IPS DF 6.9 (cell line): ENCODE measurements around the gene STAMBPL1.
A peak's percentile ranks its signal among the peaks of the same experiment; 100 is the strongest.
"Not testable (repeated sequence)": the region's sequence is repeated elsewhere in the genome, so short reads cannot be mapped to it uniquely, and the experiment has no call there.

Source experiments
- DNase-seq: peaks from one replicate; pipeline ENCODE4 v3.0.0-alpha.2; 2013; ENCODE audit warnings: low read depth, low spot score
- H3K27ac ChIP-seq: one replicate; pipeline ENCODE4 v1.5.1; 2013; ENCODE audit warnings: low read length, control low read depth
- H3K27me3 ChIP-seq: 2 replicates; pipeline ENCODE4 v1.6.1; 2013; ENCODE audit warnings: mild to moderate bottlenecking, low read length; ENCODE audit not compliant: control insufficient read depth, insufficient read depth
- H3K36me3 ChIP-seq: 2 replicates; pipeline ENCODE4 v1.6.1; 2013; ENCODE audit warnings: low read length; ENCODE audit not compliant: control insufficient read depth, insufficient read depth
- H3K4me1 ChIP-seq: 2 replicates; pipeline ENCODE4 v1.6.1; 2013; ENCODE audit warnings: low read length; ENCODE audit not compliant: control insufficient read depth, insufficient read depth
- H3K4me3 ChIP-seq: 2 replicates; pipeline ENCODE4 v1.5.1; 2013; ENCODE audit warnings: mild to moderate bottlenecking, low read length
- H3K9me3 ChIP-seq: 2 replicates; pipeline ENCODE4 v1.6.1; 2013; ENCODE audit warnings: low read length, inconsistent platforms; ENCODE audit not compliant: control insufficient read depth, insufficient read depth
- WGBS: extraction: QIAGEN DNeasy Blood & Tissue Kit; methylation state at CpG from one replicate; pipeline ENCODE4 v1.1.7; 2013; ENCODE audit warnings: mixed read lengths, missing lambda C conversion rate; ENCODE audit not compliant: insufficient read length, insufficient coverage; 5-methylcytosine and 5-hydroxymethylcytosine counted together

Gene STAMBPL1

DNA sequence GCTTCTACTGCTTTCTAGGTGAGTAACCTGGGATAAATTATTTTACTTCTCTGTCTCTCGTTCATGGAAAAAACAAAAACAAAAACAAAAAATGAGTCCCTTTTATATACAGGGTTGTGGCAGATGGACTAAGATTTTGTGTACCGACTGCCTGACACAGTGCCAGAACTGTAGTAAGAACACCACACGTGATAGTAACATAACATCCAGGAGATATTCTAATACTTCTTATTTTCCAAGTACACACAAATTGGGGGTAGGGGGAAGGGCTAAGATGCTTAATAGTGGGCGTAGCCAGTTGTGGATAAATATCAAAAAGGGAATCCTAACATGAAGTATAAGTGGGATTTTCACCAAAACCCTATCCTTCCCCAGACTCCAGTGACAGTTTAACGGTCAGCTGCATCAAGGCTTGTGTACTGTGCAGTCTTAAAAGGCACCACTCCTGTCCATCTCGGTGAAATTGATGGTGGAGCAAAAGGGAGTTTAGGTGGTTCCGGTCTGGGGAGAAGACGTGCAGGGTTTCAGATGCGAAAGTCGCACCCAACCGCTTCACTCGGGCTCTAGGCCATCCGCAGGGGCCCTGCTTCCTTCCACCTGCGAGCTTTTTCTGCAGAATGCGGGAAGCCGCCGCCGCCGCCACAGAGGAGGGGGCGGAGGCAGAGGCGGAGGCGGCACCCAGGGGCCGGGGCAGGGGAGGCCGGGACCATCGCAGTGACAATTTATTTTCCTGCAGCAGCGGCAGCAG is at the start of gene STAMBPL1:
TSS of gene STAMBPL1 (plus strand) at position 712 of the 748 bp plus-strand sequence. CDS start 21,464 bp downstream, outside the sequence.
- no CpG with 5 or more reads among the region's 26 CpGs for WGBS
- Histone ChIP-seq H3K4me1 (no peaks in the 10 kb centered on the region), H3K9me3 (no peaks in the 10 kb centered on the region), H3K4me3 (peak within 1 kb of the TSS; percentile 96), H3K36me3 (no peaks in the 10 kb centered on the region; the same call in 1 of the 2 replicates), H3K27ac (no peak within 1 kb of the TSS), H3K27me3 (no peaks in the 10 kb centered on the region)
- DNase-seq, result no peak

DNA sequence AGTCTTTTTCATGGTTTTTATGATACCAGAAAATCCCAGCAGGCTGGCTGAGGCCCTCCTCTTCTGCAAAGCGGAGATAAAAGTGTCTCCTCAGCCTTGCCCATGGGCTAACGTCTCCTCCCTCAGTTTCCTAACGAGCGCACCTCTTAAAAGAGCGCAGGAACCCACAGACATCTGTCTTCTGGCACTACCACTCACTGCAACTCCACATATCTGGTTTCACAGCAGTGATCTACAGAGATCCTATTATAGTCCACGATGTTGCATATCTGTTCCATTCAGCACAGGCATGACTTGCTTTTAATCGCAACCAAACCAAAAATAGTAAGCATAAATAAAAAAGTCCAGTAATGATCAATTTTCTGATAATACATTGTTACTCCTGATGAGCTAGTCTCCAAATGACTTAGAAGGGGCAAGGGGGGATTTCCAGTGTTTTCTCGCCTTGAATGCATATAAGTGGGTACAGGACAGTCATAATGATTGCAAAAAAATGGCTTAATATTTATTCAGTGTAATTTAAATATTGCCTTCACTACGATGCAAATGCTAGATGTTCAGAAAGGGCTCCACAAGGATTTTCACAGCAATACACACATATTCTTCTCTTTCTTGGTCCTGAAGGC is 49.3 kb upstream of the STAMBPL1 start:
- no peak for DNase-seq
- no CpG with 5 or more reads among the region's 9 CpGs for WGBS
- H3K4me1 ChIP-seq, result no peaks in the 10 kb centered on the region
- H3K36me3 ChIP-seq, result no peaks in the 10 kb centered on the region
- no peak overlapping the region for H3K4me3 ChIP-seq
- H3K27me3 ChIP-seq, result no peaks in the 10 kb centered on the region
- no peak overlapping the region for H3K27ac ChIP-seq
- H3K9me3 ChIP-seq, result no peaks in the 10 kb centered on the region

DNA sequence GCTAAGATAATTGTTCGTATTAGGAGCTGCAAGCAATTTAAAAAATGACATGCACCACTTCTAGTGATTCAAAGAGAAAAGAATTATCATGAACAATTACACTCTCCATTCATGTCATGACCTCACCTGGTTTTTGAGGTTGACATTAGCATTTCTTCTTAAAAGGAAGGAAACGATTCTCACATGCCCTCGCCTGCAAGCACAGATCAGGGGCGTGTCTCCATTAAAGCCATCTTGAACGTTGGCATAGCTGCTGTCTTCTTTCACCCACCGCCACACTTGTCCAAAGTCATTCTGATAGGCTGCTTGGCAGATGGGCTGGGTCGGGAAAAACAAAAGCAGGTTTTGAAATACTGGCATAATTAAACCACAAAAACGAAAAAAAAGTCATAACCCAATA is 48.3 kb upstream of the STAMBPL1 start:
- H3K4me1 ChIP-seq, result no peaks in the 10 kb centered on the region
- no peaks in the 10 kb centered on the region for H3K9me3 ChIP-seq
- no peak overlapping the region for H3K27ac ChIP-seq
- H3K27me3 ChIP-seq, result no peaks in the 10 kb centered on the region
- no peaks in the 10 kb centered on the region for H3K36me3 ChIP-seq
- WGBS, result no CpG with 5 or more reads among the region's 8 CpGs
- no peak overlapping the region for H3K4me3 ChIP-seq
- DNase-seq, result no peak

DNA sequence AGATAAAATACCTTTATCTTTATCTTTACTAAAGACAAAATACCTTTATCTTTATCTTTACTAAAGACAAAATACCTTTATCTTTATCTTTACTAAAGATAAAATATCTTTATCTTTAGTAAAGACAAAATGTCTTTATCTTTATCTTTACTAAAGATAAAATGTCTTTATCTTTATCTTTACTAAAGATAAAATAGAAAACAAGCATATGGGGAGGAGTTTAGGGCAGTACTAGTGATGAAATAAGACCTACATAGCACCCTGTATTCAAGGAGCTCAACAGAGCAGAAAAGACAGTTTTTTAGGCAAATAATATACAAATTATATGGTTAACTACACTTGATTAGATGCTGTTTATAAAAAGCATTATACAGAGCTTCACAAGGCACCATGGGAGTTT is 47.7 kb upstream of the STAMBPL1 start:
- Histone ChIP-seq H3K36me3 (no peaks in the 10 kb centered on the region), H3K4me3 (no peak overlapping the region), H3K9me3 (no peaks in the 10 kb centered on the region), H3K4me1 (no peaks in the 10 kb centered on the region), H3K27me3 (no peaks in the 10 kb centered on the region), H3K27ac (no peak overlapping the region)
- no peak for DNase-seq

DNA sequence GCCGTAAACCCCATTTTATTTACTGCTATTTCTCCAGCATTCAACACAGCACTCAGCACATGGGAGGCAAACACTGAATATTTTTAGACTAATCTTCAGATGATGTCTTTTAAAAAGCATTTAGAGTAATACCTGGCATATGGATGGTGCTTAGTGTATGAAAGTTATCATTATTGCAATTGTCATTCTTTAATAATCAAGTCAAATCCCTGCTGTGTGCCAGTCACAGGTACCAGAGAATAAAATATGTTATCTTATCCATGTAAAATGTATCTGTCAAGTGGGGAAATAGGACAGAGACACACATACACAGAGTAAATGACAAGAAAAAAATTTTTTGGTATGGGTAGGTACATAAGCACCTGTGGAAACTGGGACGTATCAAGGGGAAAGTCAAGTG is 46.9 kb upstream of the STAMBPL1 start:
- no CpG with 5 or more reads among the region's 2 CpGs for WGBS
- Histone ChIP-seq H3K27me3 (no peaks in the 10 kb centered on the region), H3K36me3 (no peaks in the 10 kb centered on the region), H3K4me1 (no peaks in the 10 kb centered on the region), H3K27ac (no peak overlapping the region), H3K9me3 (no peaks in the 10 kb centered on the region), H3K4me3 (no peak overlapping the region)
- no peak for DNase-seq

DNA sequence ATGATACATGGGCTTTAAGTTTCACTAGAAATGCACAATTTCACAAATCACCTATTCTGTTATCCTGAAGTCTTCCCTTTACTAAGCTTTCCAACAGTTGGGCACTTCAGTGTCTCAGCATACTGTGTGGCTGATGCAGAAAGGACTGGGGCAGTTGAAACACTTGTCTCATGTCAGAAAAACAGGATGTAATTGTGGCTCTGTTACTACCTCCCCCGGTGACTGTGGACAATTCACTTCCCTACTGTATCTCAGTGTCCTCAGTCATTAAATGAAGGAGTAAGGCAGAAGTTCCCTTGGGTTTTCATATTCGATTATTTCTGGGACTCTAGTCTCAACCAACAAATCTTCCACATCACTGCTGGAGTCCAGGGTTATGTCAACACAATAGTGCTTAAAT is 46.3 kb upstream of the STAMBPL1 start:
- no peaks in the 10 kb centered on the region for H3K36me3 ChIP-seq
- H3K27me3 ChIP-seq, result no peaks in the 10 kb centered on the region
- H3K27ac ChIP-seq, result no peak overlapping the region
- H3K4me1 ChIP-seq, result no peaks in the 10 kb centered on the region
- no peaks in the 10 kb centered on the region for H3K9me3 ChIP-seq
- H3K4me3 ChIP-seq, result no peak overlapping the region
- WGBS, result no CpG with 5 or more reads among the region's 2 CpGs
- no peak for DNase-seq

DNA sequence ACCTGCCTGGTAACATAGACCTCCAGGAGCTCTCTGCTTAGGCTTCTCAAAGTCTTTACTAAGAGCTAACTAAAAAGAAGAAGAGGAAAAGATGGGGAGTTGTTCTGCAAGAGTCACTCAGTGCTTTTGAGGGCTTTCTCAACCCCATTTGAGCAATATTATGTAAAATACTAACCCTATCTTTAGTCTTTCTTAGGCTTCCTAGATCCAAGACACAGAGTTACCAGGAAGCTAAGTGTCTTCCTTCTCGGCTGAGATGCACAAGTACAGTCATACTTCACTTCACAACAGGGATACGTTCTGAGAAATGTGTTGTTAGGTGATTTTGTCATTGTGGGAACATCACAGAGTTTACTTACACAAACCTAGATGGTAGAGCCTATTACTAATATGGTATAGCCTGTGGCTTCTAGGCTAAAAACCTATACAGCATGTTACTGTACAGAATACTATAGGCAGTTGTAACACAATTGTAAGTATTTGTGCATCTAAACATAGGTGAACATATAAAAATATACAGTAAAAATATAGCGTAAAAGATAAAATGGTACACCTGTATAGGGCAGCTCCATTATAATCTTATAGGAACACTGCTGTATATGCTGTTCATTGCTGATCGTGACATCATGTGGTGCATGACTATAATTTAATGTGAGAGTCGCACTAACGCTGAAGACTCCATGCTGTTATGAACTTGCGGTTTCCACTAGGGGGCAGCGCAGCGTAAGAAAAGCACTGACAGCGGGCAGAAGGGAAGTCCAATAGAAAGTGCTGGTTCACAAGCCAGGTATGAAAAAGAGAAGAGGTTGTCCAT is 44.7 kb upstream of the STAMBPL1 start:
- Histone ChIP-seq H3K4me1 (no peaks in the 10 kb centered on the region), H3K27ac (no peak overlapping the region), H3K9me3 (no peaks in the 10 kb centered on the region), H3K27me3 (no peaks in the 10 kb centered on the region), H3K36me3 (no peaks in the 10 kb centered on the region), H3K4me3 (no peak overlapping the region)
- peak; percentile 58 for DNase-seq
- no CpG with 5 or more reads among the region's 10 CpGs for WGBS

DNA sequence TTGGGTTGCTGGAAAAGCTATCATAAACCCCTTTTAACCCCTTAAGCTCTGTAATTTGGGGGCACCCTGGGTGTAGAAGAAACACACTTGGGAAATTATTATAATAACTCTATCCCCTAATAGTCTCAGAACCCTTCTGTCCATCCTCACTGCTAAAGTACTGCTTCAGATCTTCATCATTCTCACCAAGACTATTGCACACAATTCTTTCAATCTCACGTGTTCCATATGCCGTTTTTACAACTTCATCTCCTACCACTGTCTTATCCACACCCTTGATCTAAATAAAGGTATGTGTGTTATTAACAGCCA is 44.2 kb upstream of the STAMBPL1 start:
- no CpG with 5 or more reads among the region's 2 CpGs for WGBS
- H3K36me3 ChIP-seq, result no peaks in the 10 kb centered on the region

DNA sequence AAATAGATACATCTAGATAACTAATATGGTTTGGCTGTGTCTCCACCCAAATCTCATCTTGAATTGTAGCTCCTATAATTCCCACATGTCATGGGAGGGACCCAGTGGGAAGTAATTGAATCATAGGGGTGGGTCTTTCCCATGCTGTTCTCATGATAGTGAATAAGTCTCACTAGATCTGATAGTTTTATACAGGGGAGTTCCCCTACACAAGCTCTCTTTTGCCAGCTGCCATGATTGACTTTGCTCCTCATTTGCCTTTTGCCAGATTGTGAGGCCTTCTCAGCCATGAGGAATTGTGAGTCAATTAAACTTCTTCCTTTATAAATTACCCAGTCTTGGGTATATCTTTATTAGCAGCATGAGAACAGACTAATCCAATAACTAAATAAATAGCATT is 42.4 kb upstream of the STAMBPL1 start:
- not testable (repeated sequence) for DNase-seq, H3K9me3 ChIP-seq, H3K4me1 ChIP-seq, H3K27me3 ChIP-seq, H3K36me3 ChIP-seq, H3K4me3 ChIP-seq, H3K27ac ChIP-seq

More for the DNA sequence above, 44.2 kb upstream of the STAMBPL1 start:
- H3K27ac ChIP-seq, result no peak overlapping the region
- H3K9me3 ChIP-seq, result no peaks in the 10 kb centered on the region
- H3K4me1 ChIP-seq, result no peaks in the 10 kb centered on the region
- DNase-seq, result no peak
- no peak overlapping the region for H3K4me3 ChIP-seq
- no peaks in the 10 kb centered on the region for H3K27me3 ChIP-seq

DNA sequence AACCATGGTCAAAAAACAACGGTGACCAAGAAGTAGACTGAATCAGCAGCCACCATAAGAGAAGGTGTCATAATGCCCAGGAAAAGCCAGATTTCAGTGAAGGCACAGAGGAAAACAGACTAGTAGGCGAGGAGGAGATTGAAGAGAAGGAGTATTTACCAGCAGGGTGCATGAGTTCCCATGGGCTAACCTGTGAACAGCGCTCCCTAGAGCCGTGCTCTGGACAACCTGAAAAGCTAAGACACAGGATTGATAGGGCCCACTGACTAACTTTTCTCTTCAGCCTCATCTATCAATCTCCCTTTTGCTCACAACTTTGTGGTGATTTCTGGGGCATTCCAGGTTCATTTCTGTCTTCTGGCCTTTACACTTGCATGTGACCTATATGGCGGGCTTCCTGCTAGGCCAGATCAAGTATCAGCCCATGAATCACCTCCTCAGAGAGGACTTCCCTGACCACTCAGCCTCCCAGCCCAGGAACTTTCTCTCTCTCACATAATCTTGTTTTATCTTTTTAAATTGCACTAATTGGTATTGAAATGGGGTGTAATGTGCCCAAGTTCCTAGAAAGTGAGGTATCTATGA is 41.2 kb upstream of the STAMBPL1 start:
- no peak overlapping the region for H3K27ac ChIP-seq
- no peaks in the 10 kb centered on the region for H3K36me3 ChIP-seq
- no peaks in the 10 kb centered on the region for H3K9me3 ChIP-seq
- WGBS, result no CpG with 5 or more reads among the region's 5 CpGs
- no peak overlapping the region for H3K4me3 ChIP-seq
- DNase-seq, result no peak
- H3K27me3 ChIP-seq, result no peaks in the 10 kb centered on the region
- H3K4me1 ChIP-seq, result 0 out of 2 replicates have a peak, but pooled peaks cover 1% of the 10 kb centered on the region
